Measurements from ENCODE around the gene SCFD1. TPM values are rescaled to one million over a fixed set of nuclear protein-coding genes. Genes with fewer than 3 reads are reported as not detected.
A peak's percentile ranks its signal among the peaks of the same experiment; 100 is the strongest.
"Not testable (repeated sequence)": the region's sequence is repeated elsewhere in the genome, so short reads cannot be mapped to it uniquely, and the experiment has no call there.

SCFD1 gene
- total and polyA plus RNA-seq, 5 donors = 38.2 to 58.7 (median 43.5) TPM

DNA sequence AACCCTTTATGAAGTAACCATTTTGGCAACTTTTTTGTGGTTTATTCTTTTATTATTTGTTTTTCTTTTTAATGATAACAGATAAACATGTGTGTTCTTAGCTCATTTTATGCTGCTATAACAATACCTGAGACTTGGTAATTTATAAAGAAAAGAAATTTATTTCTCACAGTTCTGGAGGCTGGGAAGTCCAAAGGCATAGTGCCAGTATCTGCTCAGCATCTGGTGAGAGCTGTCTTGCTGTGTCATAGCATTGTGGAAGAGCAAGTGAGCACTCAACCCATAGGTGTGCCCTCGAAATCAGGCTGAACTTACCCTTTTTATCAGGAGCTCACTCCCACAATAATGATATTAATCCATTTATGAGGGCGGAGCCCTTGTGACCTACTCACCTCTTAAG lies 8.0 kb upstream of the SCFD1 start:
- H3K27me3 ChIP-seq (ENCODE audit: control insufficient read depth, insufficient read depth) = no peaks in the 10 kb centered on the region

GRCh38 chr14:30620178-30620577 lies 1.9 kb upstream of the SCFD1 start:
- H3K9me3 ChIP-seq (ENCODE audit: control insufficient read depth, low read length) = no peaks in the 10 kb centered on the region
- WGBS = 80% methylated on average over 1 of the region's 1 CpG
- no peak overlapping the region for H3K4me3 ChIP-seq (ENCODE audit: low read length)
- intact Hi-C loops (cut with DNase I) = no loop called here
- DNase-seq (no peak), ATAC-seq (no peak)
- no peak overlapping the region for H3K27ac ChIP-seq (ENCODE audit: low read length)
- peaks cover 2% of the 10 kb centered on the region for H3K4me1 ChIP-seq (ENCODE audit: control insufficient read depth, insufficient read depth, low read length)
- no peaks in the 10 kb centered on the region for H3K27me3 ChIP-seq (ENCODE audit: control insufficient read depth, insufficient read depth)

More for the DNA sequence above, 8.0 kb upstream of the SCFD1 start:
- 96% methylated on average over 2 of the region's 2 CpGs for WGBS
- Histone ChIP-seq H3K9me3 (ENCODE audit: control insufficient read depth, low read length) (no peaks in the 10 kb centered on the region), H3K4me1 (ENCODE audit: control insufficient read depth, insufficient read depth, low read length) (no peaks in the 10 kb centered on the region), H3K4me3 (ENCODE audit: low read length) (no peak overlapping the region), H3K27ac (ENCODE audit: low read length) (no peak overlapping the region)
- ATAC-seq (no peak), DNase-seq (no peak)
- intact Hi-C loops (cut with DNase I) = no loop called here

GRCh38 chr14:30621354-30621939 lies 672 bp upstream of the SCFD1 start:
- Histone ChIP-seq H3K4me1 (ENCODE audit: control insufficient read depth, insufficient read depth, low read length) (peaks cover 2% of the 10 kb centered on the region), H3K9me3 (ENCODE audit: control insufficient read depth, low read length) (no peaks in the 10 kb centered on the region), H3K27me3 (ENCODE audit: control insufficient read depth, insufficient read depth) (no peaks in the 10 kb centered on the region), H3K27ac (ENCODE audit: low read length) (peak overlapping the region; percentile 98), H3K4me3 (ENCODE audit: low read length) (peak overlapping the region; percentile 100)
- intact Hi-C loops (cut with DNase I) = no loop called here
- 8% methylated on average over 17 of the region's 17 CpGs for WGBS
- DNase-seq (peak in 1 of 3 donors; percentile 38), ATAC-seq (peak; percentile 55 to 65)

- Histone ChIP-seq H3K4me3 (ENCODE audit: low read length) (peak overlapping the region; percentile 100), H3K4me1 (ENCODE audit: control insufficient read depth, insufficient read depth, low read length) (peaks cover 2% of the 10 kb centered on the region), H3K9me3 (ENCODE audit: control insufficient read depth, low read length) (no peaks in the 10 kb centered on the region), H3K27ac (ENCODE audit: low read length) (no peak overlapping the region), H3K27me3 (ENCODE audit: control insufficient read depth, insufficient read depth) (no peaks in the 10 kb centered on the region)
- WGBS = 76% methylated on average over 7 of the region's 7 CpGs
- ATAC-seq (no peak), DNase-seq (no peak)
- intact Hi-C loops (cut with DNase I) = no loop called here
Measured at GRCh38 chr14:30623412-30624131, 1.5 kb downstream of the SCFD1 start.

DNA sequence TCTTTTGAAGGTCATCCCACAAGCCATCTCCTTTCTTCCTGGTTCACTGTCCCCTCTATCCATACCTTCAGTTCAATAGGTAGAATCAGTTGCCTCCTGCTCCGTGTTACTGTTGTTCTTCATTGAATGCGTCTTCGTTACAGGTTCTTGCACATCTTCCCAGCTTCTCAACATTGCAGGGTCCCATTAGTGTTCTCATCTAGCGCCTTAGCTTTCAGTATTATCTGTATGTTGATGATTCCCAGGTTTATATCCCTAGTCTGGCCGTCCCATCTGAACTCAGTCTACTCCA lies 2.0 kb downstream of the SCFD1 start:
- Histone ChIP-seq H3K27me3 (ENCODE audit: control insufficient read depth, insufficient read depth) (no peaks in the 10 kb centered on the region), H3K4me3 (ENCODE audit: low read length) (peak overlapping the region; percentile 15), H3K9me3 (ENCODE audit: control insufficient read depth, low read length) (no peaks in the 10 kb centered on the region), H3K4me1 (ENCODE audit: control insufficient read depth, insufficient read depth, low read length) (peaks cover 2% of the 10 kb centered on the region), H3K27ac (ENCODE audit: low read length) (no peak overlapping the region)
- 94% methylated on average over 5 of the region's 5 CpGs for WGBS
- intact Hi-C loops (cut with DNase I) = no loop called here
- DNase-seq = no peak
- ATAC-seq = no peak

DNA sequence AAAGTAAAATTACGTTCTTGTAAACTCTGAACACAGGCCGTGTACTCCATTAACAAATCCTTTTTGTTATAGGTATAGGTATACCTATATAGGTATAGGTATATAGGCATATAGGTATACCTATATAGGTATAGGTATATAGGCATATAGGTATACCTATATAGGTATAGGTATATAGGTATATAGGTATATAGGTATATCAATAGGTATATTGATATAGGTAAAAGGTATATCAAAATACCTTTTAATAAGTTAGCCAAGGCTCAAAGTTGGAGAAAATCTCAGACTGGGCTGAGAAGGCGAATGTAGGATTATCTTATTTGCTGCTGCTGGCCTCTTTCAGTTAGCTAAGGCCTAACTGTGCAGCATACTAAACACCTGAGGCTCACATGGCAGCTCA lies 3.4 kb downstream of the SCFD1 start:
- no peaks in the 10 kb centered on the region for H3K9me3 ChIP-seq (ENCODE audit: control insufficient read depth, low read length)
- no peak for DNase-seq
- H3K4me3 ChIP-seq (ENCODE audit: low read length) = no peak overlapping the region
- intact Hi-C loops (cut with DNase I) = no loop called here
- no peak overlapping the region for H3K27ac ChIP-seq (ENCODE audit: low read length)
- ATAC-seq = no peak
- WGBS = 91% methylated on average over 3 of the region's 3 CpGs
- H3K27me3 ChIP-seq (ENCODE audit: control insufficient read depth, insufficient read depth) = no peaks in the 10 kb centered on the region
- H3K4me1 ChIP-seq (ENCODE audit: control insufficient read depth, insufficient read depth, low read length) = peaks cover 2% of the 10 kb centered on the region

DNA sequence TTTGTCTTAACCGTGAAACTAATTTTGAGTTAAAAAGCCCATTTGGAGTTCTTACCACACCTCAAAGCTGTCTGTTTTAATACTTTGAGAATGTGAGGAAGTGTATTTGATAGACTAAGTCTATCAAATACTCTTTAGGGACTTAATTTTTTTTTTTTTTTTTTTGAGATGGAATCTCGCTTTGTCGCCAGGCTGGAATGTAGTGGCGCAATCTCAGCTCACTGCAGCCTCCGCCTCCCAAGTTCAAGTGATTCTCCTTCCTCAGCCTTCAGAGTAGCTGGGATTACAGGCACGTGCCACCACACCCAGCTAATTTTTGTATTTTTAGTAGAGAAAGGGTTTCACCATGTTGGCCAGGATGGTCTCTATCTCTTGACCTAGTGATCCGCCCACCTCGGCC lies 7.3 kb downstream of the SCFD1 start:
- WGBS = 92% methylated on average over 8 of the region's 8 CpGs
- ATAC-seq; H3K9me3 ChIP-seq (ENCODE audit: control insufficient read depth, low read length); H3K27ac ChIP-seq (ENCODE audit: low read length); H3K4me1 ChIP-seq (ENCODE audit: control insufficient read depth, insufficient read depth, low read length); H3K27me3 ChIP-seq (ENCODE audit: control insufficient read depth, insufficient read depth); intact Hi-C loops (cut with DNase I); H3K4me3 ChIP-seq (ENCODE audit: low read length): not testable (repeated sequence)
- peak in 1 of 3 donors; percentile 15 for DNase-seq

GRCh38 chr14:30630248-30630647 lies 8.1 kb downstream of the SCFD1 start:
- no peaks in the 10 kb centered on the region for H3K9me3 ChIP-seq (ENCODE audit: control insufficient read depth, low read length)
- no peak overlapping the region for H3K27ac ChIP-seq (ENCODE audit: low read length)
- H3K4me1 ChIP-seq (ENCODE audit: control insufficient read depth, insufficient read depth, low read length) = no peaks in the 10 kb centered on the region
- H3K4me3 ChIP-seq (ENCODE audit: low read length) = no peak overlapping the region
- H3K27me3 ChIP-seq (ENCODE audit: control insufficient read depth, insufficient read depth) = no peaks in the 10 kb centered on the region
- no peak for ATAC-seq
- intact Hi-C loops (cut with DNase I) = no loop called here
- DNase-seq = no peak

- intact Hi-C loops (cut with DNase I) = no loop called here
- Histone ChIP-seq H3K27ac (ENCODE audit: low read length) (no peak overlapping the region), H3K4me1 (ENCODE audit: control insufficient read depth, insufficient read depth, low read length) (no peaks in the 10 kb centered on the region), H3K4me3 (ENCODE audit: low read length) (no peak overlapping the region), H3K27me3 (ENCODE audit: control insufficient read depth, insufficient read depth) (no peaks in the 10 kb centered on the region), H3K9me3 (ENCODE audit: control insufficient read depth, low read length) (no peaks in the 10 kb centered on the region)
- ATAC-seq (no peak), DNase-seq (no peak)
- WGBS = 95% methylated on average over 1 of the region's 1 CpG
Measured at GRCh38 chr14:30632730-30633129, 10.6 kb downstream of the SCFD1 start.

- Histone ChIP-seq H3K27ac (ENCODE audit: low read length) (no peak overlapping the region), H3K9me3 (ENCODE audit: control insufficient read depth, low read length) (no peaks in the 10 kb centered on the region), H3K4me1 (ENCODE audit: control insufficient read depth, insufficient read depth, low read length) (no peaks in the 10 kb centered on the region), H3K4me3 (ENCODE audit: low read length) (no peak overlapping the region), H3K27me3 (ENCODE audit: control insufficient read depth, insufficient read depth) (no peaks in the 10 kb centered on the region)
- ATAC-seq (no peak), DNase-seq (no peak)
- intact Hi-C loops (cut with DNase I) = no loop called here
- WGBS = 80% methylated on average over 3 of the region's 3 CpGs
Measured at GRCh38 chr14:30638926-30639325, 16.8 kb downstream of the SCFD1 start.

DNA sequence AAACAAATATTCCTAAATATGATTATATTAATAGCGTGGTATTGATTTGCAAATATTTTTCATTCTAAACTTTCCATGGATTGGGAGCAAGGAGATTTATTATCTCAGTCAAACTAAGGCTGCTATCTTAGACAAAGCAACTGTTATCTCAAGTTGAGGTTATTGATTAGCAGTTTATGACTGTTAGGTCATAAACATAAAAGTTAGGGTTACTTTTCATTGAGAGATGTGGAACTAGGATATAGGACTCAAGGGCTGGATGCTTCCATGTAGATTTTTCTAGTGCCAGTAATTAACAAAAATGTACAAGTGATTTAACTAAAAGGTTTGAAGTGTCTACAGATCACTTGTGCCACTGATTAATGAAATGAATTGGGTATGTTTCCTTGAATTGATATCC lies 19.1 kb downstream of the SCFD1 start:
- Histone ChIP-seq H3K9me3 (ENCODE audit: control insufficient read depth, low read length) (no peaks in the 10 kb centered on the region), H3K4me1 (ENCODE audit: control insufficient read depth, insufficient read depth, low read length) (no peaks in the 10 kb centered on the region), H3K27me3 (ENCODE audit: control insufficient read depth, insufficient read depth) (no peaks in the 10 kb centered on the region), H3K27ac (ENCODE audit: low read length) (no peak overlapping the region), H3K4me3 (ENCODE audit: low read length) (no peak overlapping the region)
- no peak for DNase-seq
- intact Hi-C loops (cut with DNase I) = no loop called here
- WGBS = 92% methylated on average over 1 of the region's 1 CpG
- no peak for ATAC-seq

- ATAC-seq; H3K9me3 ChIP-seq (ENCODE audit: control insufficient read depth, low read length): not testable (repeated sequence)
- WGBS = 98% methylated on average over 5 of the region's 5 CpGs
Measured at GRCh38 chr14:30644462-30644861, 22.3 kb downstream of the SCFD1 start.

More at GRCh38 chr14:30644462-30644861, 22.3 kb downstream of the SCFD1 start:
- H3K4me1 ChIP-seq (ENCODE audit: control insufficient read depth, insufficient read depth, low read length); DNase-seq; H3K27me3 ChIP-seq (ENCODE audit: control insufficient read depth, insufficient read depth); H3K4me3 ChIP-seq (ENCODE audit: low read length); H3K27ac ChIP-seq (ENCODE audit: low read length); intact Hi-C loops (cut with DNase I): not testable (repeated sequence)
